HepG2 (cell line): Measurements from ENCODE around the gene CHAF1A. TPM values are rescaled to one million over a fixed set of nuclear protein-coding genes. Genes with fewer than 3 reads are reported as not detected.

Experiments used
- HBP1 ChIP-seq: IDR thresholded peaks from 2 replicates; pipeline ENCODE4 v1.6.1; 2016; ENCODE audit warnings: low read depth, control low read depth
- MAZ ChIP-seq, 2 experiments: sonication (generic) in 1 of 2; formaldehyde crosslinking in 1 of 2; IDR thresholded peaks; 2 replicates each; pipeline versions ENCODE4 v1.5.0 to v1.6.1; 2012 to 2020; ENCODE audit warnings: low read depth in 2 of 2, mild to moderate bottlenecking in 2 of 2, borderline replicate concordance in 1 of 2, improper control_type of control experiment in 1 of 2, low read length in 1 of 2, missing genetic modification reagents in 1 of 2, moderate library complexity in 1 of 2
- RNF219 ChIP-seq: sonication (generic); formaldehyde crosslinking; IDR thresholded peaks from 2 replicates; pipeline ENCODE4 v1.5.0; 2020; ENCODE audit warnings: mild to moderate bottlenecking, missing genetic modification reagents
- RXRB ChIP-seq: IDR thresholded peaks from 2 replicates; pipeline ENCODE4 v1.6.1; 2016; ENCODE audit warnings: borderline replicate concordance, missing genetic modification reagents, missing compliant biosample characterization
- SNAI1 ChIP-seq: sonication (generic); formaldehyde crosslinking; IDR thresholded peaks from 2 replicates; pipeline ENCODE4 v1.5.0; 2020; ENCODE audit warnings: mild to moderate bottlenecking, missing genetic modification reagents, borderline replicate concordance
- TBL1XR1 ChIP-seq: fragments of 150-350 bp; IDR thresholded peaks from 2 replicates; pipeline ENCODE4 v1.6.1; 2014; ENCODE audit warnings: borderline replicate concordance, low read length; ENCODE audit not compliant: partially characterized antibody
- TCF7L2 ChIP-seq: IDR thresholded peaks from 2 replicates; pipeline ENCODE4 v1.6.1; 2011; ENCODE audit warnings: mild to moderate bottlenecking, low read depth, low read length, moderate library complexity
- THAP8 ChIP-seq: sonication (generic); formaldehyde crosslinking; IDR thresholded peaks from 2 replicates; pipeline ENCODE4 v1.5.1; 2020; ENCODE audit warnings: missing genetic modification reagents, mild to moderate bottlenecking, borderline replicate concordance
- ZNF180 ChIP-seq: sonication (generic); formaldehyde crosslinking; IDR thresholded peaks from 2 replicates; pipeline ENCODE4 v1.4.0; 2020; ENCODE audit warnings: low read depth, missing genetic modification reagents, borderline replicate concordance
- ZNF329 ChIP-seq: sonication (generic); formaldehyde crosslinking; IDR thresholded peaks from 2 replicates; pipeline ENCODE4 v1.9.0; 2021; ENCODE audit warnings: low read depth, mild to moderate bottlenecking, missing genetic modification reagents
- ZNF407 ChIP-seq: sonication (generic); formaldehyde crosslinking; IDR thresholded peaks from one replicate; pipeline ENCODE4 v1.5.1; 2020; ENCODE audit warnings: mild to moderate bottlenecking, missing genetic modification reagents; ENCODE audit errors: not compliant biosample characterization
- ZNF563 ChIP-seq: sonication (generic); formaldehyde crosslinking; IDR thresholded peaks from 2 replicates; pipeline ENCODE4 v1.8.0; 2022; ENCODE audit warnings: mild to moderate bottlenecking, moderate library complexity, missing genetic modification reagents
- ZNF883 ChIP-seq: sonication (generic); formaldehyde crosslinking; IDR thresholded peaks from 2 replicates; pipeline ENCODE4 v1.5.1; 2020; ENCODE audit warnings: mild to moderate bottlenecking, missing genetic modification reagents; ENCODE audit errors: not compliant biosample characterization
- ZNF891 ChIP-seq: sonication (generic); formaldehyde crosslinking; IDR thresholded peaks from 2 replicates; pipeline ENCODE4 v1.5.0; 2020; ENCODE audit warnings: mild to moderate bottlenecking, missing genetic modification reagents
- polyA plus RNA-seq, 8 experiments: library from polyadenylated mRNA; depleted of rRNA in 3 of 8; stranded (reverse) in 7 of 8; unstranded in 1 of 8; fragments of >200 nt; fragmentation: Illumina TruSeq in 4 of 8; extraction: Trizol in 4 of 8; gene quantifications; 2 replicates each; pipeline versions ENCODE4 v1.2.1 to v1.2.3, GENCODE V29; 2011 to 2016; ENCODE audit warnings: low read depth in 4 of 8, missing spikeins in 1 of 8, mixed read lengths in 1 of 8; ENCODE audit not compliant: insufficient read depth in 1 of 8
- total RNA-seq, 5 experiments: library from RNA; depleted of rRNA; stranded (reverse); fragments of >200 nt; fragmentation: Illumina TruSeq; extraction: Trizol; gene quantifications; 2 replicates each; pipeline ENCODE4 v1.2.3, GENCODE V29; 2016; ENCODE audit warnings: low read depth in 1 of 5

Gene CHAF1A
- total and polyA plus RNA-seq, 2 of the 13 experiments (the other 11 are each of a cell fraction or from before 2014, with no cell fraction given): 11.0 to 34.8 TPM

GRCh38 chr19:4400135-4400936 is 2.1 kb upstream of the CHAF1A start, which contains the start of gene SH3GL1 (continued):
- peak; percentile 58; the same call in 1 of the 2 replicates for TF ChIP-seq ZNF563 (CRISPR knock-in tag)
- TF ChIP-seq RNF219 (CRISPR knock-in tag): no peak
- peak; percentile 85 for TF ChIP-seq RXRB
- TF ChIP-seq TBL1XR1: peak; percentile 53
- TF ChIP-seq HBP1 (CRISPR knock-in tag): 0 out of 2 replicates have a peak, but pooled peaks have one; percentile 80
- TF ChIP-seq SNAI1 (CRISPR knock-in tag): no peak
- TF ChIP-seq ZNF407 (CRISPR knock-in tag): no peak
- no peak for TF ChIP-seq ZNF180
- TF ChIP-seq ZNF891 (CRISPR knock-in tag): no peak
- no peak for TF ChIP-seq TCF7L2
- TF ChIP-seq ZNF329 (CRISPR knock-in tag): 0 out of 2 replicates have a peak, but pooled peaks have one; percentile 2
- TF ChIP-seq MAZ (IDR thresholded peaks at IDR 0.05; ENCODE audit: borderline replicate concordance, low read depth, low read length): no peak
- TF ChIP-seq MAZ (CRISPR knock-in tag; IDR thresholded peaks at IDR 0.05; ENCODE audit: low read depth): peak; percentile 76; the same call in 1 of the 2 replicates
- TF ChIP-seq THAP8 (CRISPR knock-in tag): no peak
- TF ChIP-seq ZNF883: no peak
